PC-9 (cell line): ENCODE results near the gene ELK3. TPM values are rescaled to one million over a fixed set of nuclear protein-coding genes. Genes with fewer than 3 reads are reported as not detected.

Source experiments
- BruUV-seq: library from RNA; stranded (reverse); fragments of 400-500 nt; replicated peaks from 2 replicates; lab custom pipeline; 2021; lab: Mats Ljungman, UMichigan
- CTCF ChIA-PET: fragments of 300-600 bp; sonication (Branson Sonifier 250); formaldehyde crosslinking; loops from one replicate; lab custom pipeline; 2022; ENCODE audit warnings: antibody characterized with exemption; lab: Charles Lee
- POLR2A ChIA-PET: fragments of 300-600 bp; sonication (Branson Sonifier 250); formaldehyde crosslinking; loops from one replicate; lab custom pipeline; 2022; ENCODE audit warnings: antibody characterized with exemption; ENCODE audit not compliant: unreplicated experiment; lab: Charles Lee
- DNase-seq, 2 experiments: peaks; one replicate each; pipeline versions ENCODE4 v3.0.0 to v3.0.0-alpha.2; 2015 to 2022; ENCODE audit warnings: mixed read lengths in 1 of 2
- H2AFZ ChIP-seq: fragments of 200-600 bp; sonication (generic); 2 replicates; pipeline ENCODE4 v1.8.1; 2017; ENCODE audit warnings: antibody characterized with exemption
- H3F3A ChIP-seq: fragments of 200-600 bp; sonication (generic); 2 replicates; pipeline ENCODE4 v1.8.1; 2017; ENCODE audit warnings: antibody characterized with exemption, mild to moderate bottlenecking, low read depth; ENCODE audit not compliant: insufficient read depth
- H3K27ac ChIP-seq: fragments of 200-600 bp; sonication (generic); 2 replicates; pipeline ENCODE4 v1.6.1; 2016; ENCODE audit warnings: mixed run types
- H3K27me3 ChIP-seq: fragments of 200-600 bp; sonication (generic); 2 replicates; pipeline ENCODE4 v1.6.1; 2016; ENCODE audit warnings: low read depth, mixed run types; ENCODE audit not compliant: insufficient read depth
- H3K36me3 ChIP-seq: fragments of 200-600 bp; sonication (generic); 2 replicates; pipeline ENCODE4 v1.6.1; 2016; ENCODE audit warnings: low read depth, mixed run types
- H3K4me1 ChIP-seq: fragments of 200-600 bp; sonication (generic); replicated peaks from 2 replicates; pipeline ENCODE4 v1.6.1; 2016; ENCODE audit warnings: mixed run types; ENCODE audit not compliant: insufficient read depth
- H3K4me2 ChIP-seq: fragments of 200-600 bp; sonication (generic); 2 replicates; pipeline ENCODE4 v1.6.1; 2017; ENCODE audit warnings: mixed run types
- H3K4me3 ChIP-seq: fragments of 200-600 bp; sonication (generic); 2 replicates; pipeline ENCODE4 v1.6.1; 2016; ENCODE audit warnings: mixed run types
- H3K79me2 ChIP-seq: fragments of 200-600 bp; sonication (generic); 2 replicates; pipeline ENCODE4 v1.6.1; 2017; ENCODE audit warnings: low read depth, mixed run types
- H3K9me2 ChIP-seq: fragments of 200-600 bp; sonication (generic); 2 replicates; pipeline ENCODE4 v1.8.1; 2017; ENCODE audit warnings: mild to moderate bottlenecking; ENCODE audit not compliant: insufficient read depth
- H3K9me3 ChIP-seq: fragments of 200-600 bp; sonication (generic); 2 replicates; pipeline ENCODE4 v1.8.1; 2016; ENCODE audit warnings: low read depth; ENCODE audit not compliant: insufficient read depth
- H4K20me1 ChIP-seq: fragments of 200-600 bp; sonication (generic); 2 replicates; pipeline ENCODE4 v1.8.1; 2017; ENCODE audit not compliant: insufficient read depth
- CTCF ChIP-seq: fragments of 200-600 bp; sonication (generic); conservative IDR thresholded peaks from 2 replicates; pipeline ENCODE4 v1.6.1; 2017; ENCODE audit warnings: mixed run types, antibody characterized with exemption, mild to moderate bottlenecking, moderate library complexity
- EZH2 ChIP-seq: fragments of 200-600 bp; sonication (generic); IDR thresholded peaks from 2 replicates; pipeline ENCODE4 v1.8.0; 2017; ENCODE audit warnings: antibody characterized with exemption, low read depth
- intact Hi-C: fragments of 100-400 bp; cut with micrococcal nuclease; formaldehyde crosslinking; loops from one replicate; pipeline ENCODE4 v1.10.0; 2022; ENCODE audit not compliant: unreplicated experiment
- total RNA-seq: library from RNA; stranded (reverse); gene quantifications from 2 replicates; pipeline ENCODE4 v1.2.3, GENCODE V29; 2021

Gene ELK3
- total RNA-seq, 1 experiment from 2014 or later: 52.3 TPM

GRCh38 chr12:96211988-96212387 is 17.8 kb downstream of the ELK3 start:
- Histone ChIP-seq H3F3A (peaks cover 50% of the 10 kb centered on the region), H3K79me2 (peaks cover 82% of the 10 kb centered on the region), H3K36me3 (peaks cover 1% of the 10 kb centered on the region; the same call in 1 of the 2 replicates), H4K20me1 (no peaks in the 10 kb centered on the region; the same call in 1 of the 2 replicates), H3K4me3 (no peak overlapping the region), H3K4me1 (peaks cover 31% of the 10 kb centered on the region), H3K27ac (peak overlapping the region; percentile 33; the same call in 1 of the 2 replicates), H3K4me2 (no peak overlapping the region), H3K27me3 (no peaks in the 10 kb centered on the region), H3K9me3 (no peaks in the 10 kb centered on the region), H2AFZ (no peak overlapping the region), H3K9me2 (no peaks in the 10 kb centered on the region)
- POLR2A ChIA-PET: interaction anchor here (0.6 kb wide), 1 partner anchor 156 kb away, joined by 4 read pairs; no protein-coding TSS in a partner anchor
- intact Hi-C loops: no loop called here
- no TSS peak for BruUV-seq
- TF ChIP-seq EZH2 (no peak), CTCF (no peak)
- CTCF ChIA-PET: interaction anchor here (0.6 to 0.7 kb wide), 2 partner anchors 53 to 196 kb away, joined by 4 to 12 read pairs; no protein-coding TSS in a partner anchor
- DNase-seq: no peak

- ChIA-PET CTCF (interaction anchor here (0.6 kb wide), 1 partner anchor 197 kb away, joined by 4 read pairs; no protein-coding TSS in a partner anchor), POLR2A (interaction anchor here (0.6 kb wide), 1 partner anchor 157 kb away, joined by 4 read pairs; no protein-coding TSS in a partner anchor)
- Histone ChIP-seq H3K36me3 (peaks cover 3% of the 10 kb centered on the region; the same call in 1 of the 2 replicates), H3K9me3 (no peaks in the 10 kb centered on the region), H3K27me3 (no peaks in the 10 kb centered on the region), H3K79me2 (peaks cover 82% of the 10 kb centered on the region), H3K4me3 (no peak overlapping the region), H3K9me2 (no peaks in the 10 kb centered on the region), H3F3A (peaks cover 54% of the 10 kb centered on the region), H4K20me1 (no peaks in the 10 kb centered on the region), H3K4me2 (no peak overlapping the region), H3K4me1 (peaks cover 33% of the 10 kb centered on the region), H2AFZ (no peak overlapping the region), H3K27ac (peak overlapping the region; percentile 33; the same call in 1 of the 2 replicates)
- intact Hi-C loops: no loop called here
- no peak for TF ChIP-seq EZH2
- no peak for TF ChIP-seq CTCF
- no peak for DNase-seq
- BruUV-seq: no TSS peak
These were observed 18.5 kb downstream of the ELK3 start for GRCh38 chr12:96212456-96213375.

- no peaks in the 10 kb centered on the region for H3K9me3 ChIP-seq
- no peak overlapping the region for H3K4me2 ChIP-seq
- no TSS peak for BruUV-seq
- DNase-seq: no peak
- peaks cover 81% of the 10 kb centered on the region for H3K79me2 ChIP-seq
- H3K27me3 ChIP-seq: no peaks in the 10 kb centered on the region
- no peaks in the 10 kb centered on the region for H4K20me1 ChIP-seq
- TF ChIP-seq EZH2 (no peak), CTCF (no peak)
- H3K4me3 ChIP-seq: no peak overlapping the region
- CTCF ChIA-PET: interaction anchor here (2.0 kb wide), 1 partner anchor 141 kb away, joined by 16 read pairs; no protein-coding TSS in a partner anchor
- POLR2A ChIA-PET: no interaction called here
- H2AFZ ChIP-seq: no peak overlapping the region
- intact Hi-C loops: loop anchor here (2.0 kb wide), 2 partner anchors 81 to 303 kb away; no protein-coding TSS in a partner anchor
- H3K27ac ChIP-seq: peak overlapping the region; percentile 37
- H3K4me1 ChIP-seq: peaks cover 34% of the 10 kb centered on the region
- H3F3A ChIP-seq: peaks cover 59% of the 10 kb centered on the region
- peaks cover 3% of the 10 kb centered on the region; the same call in 1 of the 2 replicates for H3K36me3 ChIP-seq
- H3K9me2 ChIP-seq: no peaks in the 10 kb centered on the region
These were observed 19.7 kb downstream of the ELK3 start for GRCh38 chr12:96213869-96214268.
